RWPE2 (cell line): ENCODE data around the gene SLC22A5.

Experiments used
- ATAC-seq: fragments of 200-7000 bp; cut with Tn5 transposase; 3 replicates; pipeline ENCODE4 v1.9.1; 2021; ENCODE audit warnings: low read depth
- DNase-seq: peaks from one replicate; pipeline ENCODE4 v3.0.0-alpha.2; 2020; ENCODE audit warnings: low spot score
- H3K27ac ChIP-seq: fragments of 450-650 bp; 2 replicates; pipeline ENCODE4 v1.5.1; 2017; ENCODE audit warnings: mild to moderate bottlenecking; ENCODE audit not compliant: poor library complexity, severe bottlenecking
- H3K27me3 ChIP-seq: fragments of 250-450 bp; sonication (Bioruptor Pico); 2 replicates; pipeline ENCODE4 v1.5.1; 2021; ENCODE audit warnings: mild to moderate bottlenecking, moderate library complexity; ENCODE audit not compliant: insufficient read depth, poor library complexity, severe bottlenecking
- H3K36me3 ChIP-seq: fragments of 250-450 bp; sonication (Bioruptor Pico); 2 replicates; pipeline ENCODE4 v1.5.1; 2020; ENCODE audit warnings: low read depth, mild to moderate bottlenecking, moderate library complexity
- H3K4me1 ChIP-seq: fragments of 250-450 bp; sonication (Bioruptor Pico); 2 replicates; pipeline ENCODE4 v1.5.1; 2021; ENCODE audit warnings: mild to moderate bottlenecking, moderate library complexity; ENCODE audit not compliant: insufficient read depth, poor library complexity, severe bottlenecking
- H3K4me3 ChIP-seq: fragments of 250-450 bp; sonication (Bioruptor Pico); 2 replicates; pipeline ENCODE4 v1.5.1; 2021; ENCODE audit warnings: mild to moderate bottlenecking, moderate library complexity; ENCODE audit not compliant: severe bottlenecking
- H3K9me3 ChIP-seq: fragments of 250-450 bp; sonication (Bioruptor Pico); 2 replicates; pipeline ENCODE4 v1.5.1; 2021; ENCODE audit warnings: mild to moderate bottlenecking, moderate library complexity; ENCODE audit not compliant: severe bottlenecking
- TF ChIP-seq, protein P1 (sequence below): fragments of 450-650 bp; IDR thresholded peaks from one replicate; pipeline ENCODE4 v1.5.1; 2017; ENCODE audit warnings: mild to moderate bottlenecking, moderate library complexity; ENCODE audit not compliant: poor library complexity, severe bottlenecking

The SLC22A5 gene

DNA sequence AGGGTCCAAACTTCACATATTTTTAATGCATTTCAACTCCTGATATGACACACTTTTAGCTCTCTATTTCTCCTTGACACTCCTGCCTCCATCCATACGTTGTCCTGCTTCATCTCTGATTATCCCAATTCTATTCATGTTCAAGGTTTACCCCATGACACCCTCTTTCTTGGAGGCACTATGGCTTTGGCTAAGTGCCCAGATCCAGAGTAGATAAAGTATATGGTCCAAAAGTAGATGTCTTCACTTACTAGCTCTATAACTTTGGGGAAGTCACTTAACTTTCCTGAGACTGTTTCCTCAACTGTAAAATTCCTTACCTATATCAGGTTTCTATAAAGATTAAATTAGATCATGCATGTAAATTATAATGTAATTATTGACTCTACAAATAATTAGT lies 36.1 kb downstream of the SLC22A5 start:
- Histone ChIP-seq H3K27ac (no peak overlapping the region), H3K27me3 (no peaks in the 10 kb centered on the region), H3K9me3 (no peaks in the 10 kb centered on the region), H3K4me1 (peaks cover 8% of the 10 kb centered on the region), H3K4me3 (no peak overlapping the region), H3K36me3 (no peaks in the 10 kb centered on the region)
- no peak for ATAC-seq
- TF ChIP-seq, protein P1, sequence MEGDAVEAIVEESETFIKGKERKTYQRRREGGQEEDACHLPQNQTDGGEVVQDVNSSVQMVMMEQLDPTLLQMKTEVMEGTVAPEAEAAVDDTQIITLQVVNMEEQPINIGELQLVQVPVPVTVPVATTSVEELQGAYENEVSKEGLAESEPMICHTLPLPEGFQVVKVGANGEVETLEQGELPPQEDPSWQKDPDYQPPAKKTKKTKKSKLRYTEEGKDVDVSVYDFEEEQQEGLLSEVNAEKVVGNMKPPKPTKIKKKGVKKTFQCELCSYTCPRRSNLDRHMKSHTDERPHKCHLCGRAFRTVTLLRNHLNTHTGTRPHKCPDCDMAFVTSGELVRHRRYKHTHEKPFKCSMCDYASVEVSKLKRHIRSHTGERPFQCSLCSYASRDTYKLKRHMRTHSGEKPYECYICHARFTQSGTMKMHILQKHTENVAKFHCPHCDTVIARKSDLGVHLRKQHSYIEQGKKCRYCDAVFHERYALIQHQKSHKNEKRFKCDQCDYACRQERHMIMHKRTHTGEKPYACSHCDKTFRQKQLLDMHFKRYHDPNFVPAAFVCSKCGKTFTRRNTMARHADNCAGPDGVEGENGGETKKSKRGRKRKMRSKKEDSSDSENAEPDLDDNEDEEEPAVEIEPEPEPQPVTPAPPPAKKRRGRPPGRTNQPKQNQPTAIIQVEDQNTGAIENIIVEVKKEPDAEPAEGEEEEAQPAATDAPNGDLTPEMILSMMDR, result no peak
- no peak for DNase-seq

DNA sequence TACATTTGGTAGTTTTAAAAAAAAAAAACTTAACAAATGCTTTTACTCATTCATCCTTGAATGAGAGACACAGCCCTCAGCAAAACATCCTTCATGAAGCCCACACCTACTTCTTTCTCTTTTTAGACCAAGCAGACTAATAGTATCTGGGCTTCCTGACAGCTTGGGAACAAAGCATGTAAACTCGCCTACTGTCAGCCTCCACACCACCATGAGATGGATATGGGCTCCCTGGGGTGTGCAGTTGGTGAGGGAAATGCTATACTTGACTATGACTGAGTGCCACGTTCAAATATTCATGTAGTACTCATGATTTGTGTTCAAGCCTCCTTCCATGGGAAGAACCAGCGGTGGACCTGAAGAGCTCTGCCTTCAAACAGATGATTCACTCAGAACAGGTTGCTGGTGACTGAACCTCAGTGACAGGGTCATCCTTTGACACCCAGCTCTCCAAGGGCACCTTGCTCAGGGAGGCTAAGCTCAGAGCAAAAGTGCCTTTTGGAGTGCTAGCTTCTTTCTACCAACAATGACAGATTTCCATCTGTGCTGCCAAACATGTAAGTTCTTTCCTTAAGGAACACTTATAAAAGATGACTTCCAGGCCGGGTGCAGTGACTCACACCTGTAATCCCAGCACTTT lies 36.8 kb downstream of the SLC22A5 start:
- no peak for ATAC-seq
- TF ChIP-seq, protein P1, result no peak
- H3K27ac ChIP-seq, result no peak overlapping the region
- peaks cover 8% of the 10 kb centered on the region for H3K4me1 ChIP-seq
- no peaks in the 10 kb centered on the region for H3K36me3 ChIP-seq
- no peaks in the 10 kb centered on the region for H3K27me3 ChIP-seq
- no peaks in the 10 kb centered on the region for H3K9me3 ChIP-seq
- H3K4me3 ChIP-seq, result no peak overlapping the region
- no peak for DNase-seq

DNA sequence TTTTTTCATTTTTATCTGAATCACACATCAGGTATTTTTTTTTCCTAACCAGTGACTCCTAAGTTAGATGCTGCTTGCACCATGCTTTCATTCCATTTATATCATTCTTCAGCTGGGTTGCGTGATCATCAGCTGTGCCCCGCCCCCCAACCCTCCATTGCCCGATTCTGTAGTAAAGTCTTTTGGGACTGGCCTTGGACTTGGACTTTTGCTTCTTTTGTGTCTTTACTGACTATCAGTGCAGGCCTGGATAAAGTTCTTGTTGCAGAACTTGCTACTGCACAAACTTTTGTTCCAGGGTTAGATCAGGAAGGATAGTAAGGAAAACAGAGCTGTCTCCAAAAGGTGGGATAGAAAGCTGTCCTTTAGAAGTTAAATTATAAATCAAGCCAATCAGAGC lies 38.5 kb downstream of the SLC22A5 start:
- TF ChIP-seq, protein P1, result no peak
- Histone ChIP-seq H3K9me3 (no peaks in the 10 kb centered on the region), H3K4me3 (no peak overlapping the region), H3K36me3 (peaks cover 3% of the 10 kb centered on the region), H3K27ac (no peak overlapping the region), H3K4me1 (peaks cover 17% of the 10 kb centered on the region), H3K27me3 (no peaks in the 10 kb centered on the region)
- DNase-seq (no peak), ATAC-seq (no peak)

DNA sequence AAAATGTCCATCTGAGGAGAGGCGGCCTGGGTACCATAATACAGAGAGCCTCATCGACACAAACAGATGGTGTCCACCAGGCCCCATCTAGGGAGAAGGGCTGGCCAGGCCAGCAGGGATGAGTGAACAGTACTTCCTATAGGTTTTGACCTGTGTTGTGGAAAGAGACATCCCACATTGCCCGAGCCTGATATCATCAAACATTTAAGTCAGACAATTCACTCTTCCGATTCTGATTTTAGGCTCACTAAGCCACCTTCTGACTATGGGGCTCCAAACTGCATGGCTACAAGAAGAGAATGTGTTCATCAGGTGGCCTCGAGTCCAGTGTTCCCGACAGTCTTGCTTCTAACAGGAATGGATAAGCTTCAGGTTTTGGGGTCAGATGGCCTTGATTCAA lies 38.9 kb downstream of the SLC22A5 start:
- Histone ChIP-seq H3K4me1 (peaks cover 17% of the 10 kb centered on the region), H3K9me3 (no peaks in the 10 kb centered on the region), H3K36me3 (peaks cover 8% of the 10 kb centered on the region), H3K27me3 (no peaks in the 10 kb centered on the region), H3K27ac (no peak overlapping the region), H3K4me3 (no peak overlapping the region)
- ATAC-seq (no peak), DNase-seq (no peak)
- TF ChIP-seq, protein P1, result no peak

DNA sequence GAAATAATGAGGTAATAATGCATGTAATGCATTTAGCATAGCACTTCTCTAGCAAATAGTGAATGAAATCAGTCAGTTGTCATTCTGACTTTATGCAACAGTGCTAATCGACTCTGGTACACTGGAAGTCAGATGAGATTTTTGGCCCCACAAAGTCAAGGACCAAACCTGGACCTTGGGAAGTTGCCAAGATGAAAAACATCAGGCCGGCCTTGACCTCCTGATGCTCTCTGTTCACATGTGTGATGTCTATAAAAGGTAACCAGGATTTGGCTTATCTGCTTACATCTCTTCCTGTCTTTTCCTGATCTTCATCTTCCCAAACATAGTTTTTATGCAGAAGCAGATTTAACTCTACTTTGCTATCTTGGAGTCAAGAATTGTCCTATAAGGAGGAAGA lies 39.5 kb downstream of the SLC22A5 start:
- Histone ChIP-seq H3K27ac (no peak overlapping the region), H3K4me3 (no peak overlapping the region), H3K27me3 (no peaks in the 10 kb centered on the region), H3K9me3 (no peaks in the 10 kb centered on the region), H3K4me1 (peaks cover 19% of the 10 kb centered on the region), H3K36me3 (peaks cover 10% of the 10 kb centered on the region)
- no peak for ATAC-seq
- TF ChIP-seq, protein P1, result no peak
- no peak for DNase-seq
